Measurements from ENCODE around the gene G3BP1.
A peak's percentile ranks its signal among the peaks of the same experiment; 100 is the strongest.
"Not testable (repeated sequence)": the region's sequence is repeated elsewhere in the genome, so short reads cannot be mapped to it uniquely, and the experiment has no call there.

G3BP1 gene

DNA sequence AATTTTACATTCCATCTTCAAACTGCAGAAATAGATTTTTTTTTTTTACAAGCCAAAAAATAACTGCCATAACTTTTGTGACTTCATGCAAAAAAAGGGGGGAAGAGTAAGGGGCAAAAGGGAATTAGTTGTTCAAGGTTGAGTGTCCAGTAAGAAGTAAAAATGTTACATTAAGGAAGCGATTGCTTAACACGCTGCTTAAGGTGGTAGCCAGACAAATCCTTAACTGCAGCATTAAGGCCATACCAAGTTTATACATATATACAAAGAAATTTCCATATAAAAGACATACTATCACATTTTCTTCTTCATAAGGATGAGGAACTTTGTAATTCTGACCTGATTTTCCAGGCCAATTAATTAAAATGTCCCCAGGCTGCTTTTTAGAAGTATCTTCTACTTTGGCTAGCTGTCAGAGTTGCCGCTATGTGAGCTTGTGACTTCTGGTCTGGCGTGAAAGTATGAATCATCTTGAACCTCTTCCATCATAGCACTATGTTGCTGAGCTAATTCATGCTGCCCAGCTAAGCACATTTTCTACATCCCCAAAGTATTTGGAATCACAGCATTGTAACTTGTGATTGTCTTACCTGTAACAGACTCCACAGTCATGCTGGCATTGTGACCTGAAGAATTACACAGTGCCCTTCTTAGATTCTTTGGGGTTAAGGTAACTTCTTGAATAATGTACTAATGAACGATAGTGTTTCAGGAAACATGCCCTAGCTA, 40.0 kb downstream of the G3BP1 start:
- Histone ChIP-seq H3K4me1 (ENCODE audit: control insufficient read depth, insufficient read depth, low read length, poor library complexity, severe bottlenecking) (no peaks in the 10 kb centered on the region), H3K27ac (ENCODE audit: insufficient read depth, low read length, poor library complexity, severe bottlenecking) (no peak overlapping the region), H3K9me3 (ENCODE audit: control insufficient read depth, low read length) (no peaks in the 10 kb centered on the region), H3K4me3 (ENCODE audit: insufficient read depth, low read depth, low read length, poor library complexity, severe bottlenecking) (no peak overlapping the region), H3K36me3 (ENCODE audit: control insufficient read depth, insufficient read depth, low read length) (peaks cover 32% of the 10 kb centered on the region), H3K27me3 (replicated peaks; ENCODE audit: control insufficient read depth, insufficient read depth, low read length, poor library complexity, severe bottlenecking) (no peaks in the 10 kb centered on the region)
- no peak for DNase-seq

DNA sequence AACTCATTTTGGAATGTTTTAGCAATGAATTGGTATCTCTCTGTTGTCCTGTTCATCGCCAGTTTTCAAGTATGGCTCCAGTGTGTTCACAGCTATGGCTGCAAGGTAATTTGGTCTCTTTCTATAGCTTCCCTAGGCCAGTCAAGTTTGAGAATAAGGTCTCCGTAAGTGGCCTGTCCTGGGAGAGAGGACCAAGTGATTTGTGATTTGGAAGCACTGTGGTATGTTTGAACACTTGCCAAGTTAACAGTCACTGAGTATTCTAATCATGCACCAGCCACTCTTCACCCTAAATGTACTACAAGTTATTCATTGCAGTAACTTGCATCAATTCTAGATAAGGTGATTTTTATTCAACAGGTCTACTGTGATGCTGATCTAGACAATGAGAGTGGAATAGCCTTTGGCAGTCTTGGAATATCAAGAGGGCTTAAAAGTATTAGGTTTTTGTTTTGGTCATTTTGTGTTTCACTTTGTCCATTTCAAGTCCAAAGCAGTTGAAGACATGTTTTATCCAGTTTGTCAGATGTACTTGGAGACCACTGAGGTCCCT, 41.1 kb downstream of the G3BP1 start:
- H3K36me3 ChIP-seq (ENCODE audit: control insufficient read depth, insufficient read depth, low read length): peaks cover 32% of the 10 kb centered on the region
- H3K27ac ChIP-seq (ENCODE audit: insufficient read depth, low read length, poor library complexity, severe bottlenecking): no peak overlapping the region
- DNase-seq: no peak
- no peaks in the 10 kb centered on the region for H3K9me3 ChIP-seq (ENCODE audit: control insufficient read depth, low read length)
- H3K27me3 ChIP-seq (replicated peaks; ENCODE audit: control insufficient read depth, insufficient read depth, low read length, poor library complexity, severe bottlenecking): no peaks in the 10 kb centered on the region
- no peak overlapping the region for H3K4me3 ChIP-seq (ENCODE audit: insufficient read depth, low read depth, low read length, poor library complexity, severe bottlenecking)
- no peaks in the 10 kb centered on the region for H3K4me1 ChIP-seq (ENCODE audit: control insufficient read depth, insufficient read depth, low read length, poor library complexity, severe bottlenecking)

DNA sequence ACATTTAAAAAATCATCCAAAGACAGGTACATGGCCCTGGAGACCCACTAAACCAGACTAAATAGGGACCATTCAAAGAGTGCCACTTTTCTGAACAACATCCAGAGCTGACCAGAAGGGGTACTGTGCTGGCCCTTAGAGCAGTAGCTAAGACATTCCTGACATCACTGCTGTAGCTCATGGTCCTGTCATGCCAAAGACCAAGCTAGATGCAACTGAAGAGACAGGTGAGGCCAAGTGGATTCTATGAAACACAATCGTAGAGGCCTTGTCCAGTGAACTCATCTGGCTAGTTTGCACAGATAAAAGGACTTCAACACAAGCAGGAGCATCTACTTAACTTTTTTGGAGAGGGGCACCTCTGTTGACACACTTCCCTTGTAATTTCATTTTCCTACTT, 43.3 kb downstream of the G3BP1 start:
- Histone ChIP-seq H3K4me1 (ENCODE audit: control insufficient read depth, insufficient read depth, low read length, poor library complexity, severe bottlenecking) (no peaks in the 10 kb centered on the region), H3K36me3 (ENCODE audit: control insufficient read depth, insufficient read depth, low read length) (peaks cover 28% of the 10 kb centered on the region)

DNA sequence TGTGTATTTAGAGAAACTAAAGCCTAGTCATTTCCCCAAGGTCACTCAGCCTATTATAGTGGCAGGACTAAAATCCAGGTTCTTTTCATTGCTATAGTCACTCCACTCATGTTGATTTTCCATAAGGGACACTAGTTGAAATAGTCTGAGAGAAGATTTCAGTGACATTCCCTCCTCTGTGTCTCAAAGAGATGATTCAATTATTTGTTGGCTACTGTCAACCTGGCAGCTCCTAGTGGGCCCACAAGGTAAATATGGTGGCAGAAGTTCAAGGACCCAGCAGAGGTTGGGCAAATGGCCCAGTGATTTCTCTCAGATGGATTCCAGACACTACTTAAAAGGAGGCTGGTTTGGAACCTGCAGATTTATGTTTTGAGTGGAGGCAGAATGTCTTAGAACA, 48.1 kb downstream of the G3BP1 start:
- DNase-seq: no peak
- Histone ChIP-seq H3K9me3 (ENCODE audit: control insufficient read depth, low read length) (no peaks in the 10 kb centered on the region), H3K4me3 (ENCODE audit: insufficient read depth, low read depth, low read length, poor library complexity, severe bottlenecking) (no peak overlapping the region), H3K4me1 (ENCODE audit: control insufficient read depth, insufficient read depth, low read length, poor library complexity, severe bottlenecking) (no peaks in the 10 kb centered on the region), H3K36me3 (ENCODE audit: control insufficient read depth, insufficient read depth, low read length) (no peaks in the 10 kb centered on the region), H3K27me3 (replicated peaks; ENCODE audit: control insufficient read depth, insufficient read depth, low read length, poor library complexity, severe bottlenecking) (no peaks in the 10 kb centered on the region), H3K27ac (ENCODE audit: insufficient read depth, low read length, poor library complexity, severe bottlenecking) (no peak overlapping the region)

More for the DNA sequence above, 43.3 kb downstream of the G3BP1 start:
- no peaks in the 10 kb centered on the region for H3K9me3 ChIP-seq (ENCODE audit: control insufficient read depth, low read length)
- H3K4me3 ChIP-seq (ENCODE audit: insufficient read depth, low read depth, low read length, poor library complexity, severe bottlenecking): no peak overlapping the region
- DNase-seq: no peak
- H3K27me3 ChIP-seq (replicated peaks; ENCODE audit: control insufficient read depth, insufficient read depth, low read length, poor library complexity, severe bottlenecking): no peaks in the 10 kb centered on the region
- no peak overlapping the region for H3K27ac ChIP-seq (ENCODE audit: insufficient read depth, low read length, poor library complexity, severe bottlenecking)

DNA sequence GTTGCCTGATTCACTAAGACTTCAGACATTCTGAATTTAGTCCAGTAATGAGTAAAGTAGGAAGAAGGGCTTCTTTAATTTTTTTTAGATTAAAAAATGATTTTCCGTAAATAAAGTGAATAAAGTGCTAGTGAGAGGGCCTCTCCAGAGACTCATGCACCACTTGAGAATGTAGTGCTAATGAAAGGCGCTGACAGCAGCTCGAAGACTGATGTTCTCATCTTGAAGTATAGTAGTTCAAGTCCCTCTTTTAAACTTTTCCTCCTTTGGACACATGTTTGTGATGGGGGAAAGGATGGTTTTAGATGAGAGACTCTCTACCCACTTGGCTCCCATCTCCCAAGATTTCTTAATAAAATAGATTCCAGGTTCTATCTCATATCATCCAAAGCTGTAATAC, 48.5 kb downstream of the G3BP1 start:
- Histone ChIP-seq H3K27me3 (replicated peaks; ENCODE audit: control insufficient read depth, insufficient read depth, low read length, poor library complexity, severe bottlenecking) (no peaks in the 10 kb centered on the region), H3K9me3 (ENCODE audit: control insufficient read depth, low read length) (no peaks in the 10 kb centered on the region), H3K36me3 (ENCODE audit: control insufficient read depth, insufficient read depth, low read length) (no peaks in the 10 kb centered on the region), H3K4me3 (ENCODE audit: insufficient read depth, low read depth, low read length, poor library complexity, severe bottlenecking) (no peak overlapping the region), H3K4me1 (ENCODE audit: control insufficient read depth, insufficient read depth, low read length, poor library complexity, severe bottlenecking) (no peaks in the 10 kb centered on the region), H3K27ac (ENCODE audit: insufficient read depth, low read length, poor library complexity, severe bottlenecking) (no peak overlapping the region)
- DNase-seq: no peak

DNA sequence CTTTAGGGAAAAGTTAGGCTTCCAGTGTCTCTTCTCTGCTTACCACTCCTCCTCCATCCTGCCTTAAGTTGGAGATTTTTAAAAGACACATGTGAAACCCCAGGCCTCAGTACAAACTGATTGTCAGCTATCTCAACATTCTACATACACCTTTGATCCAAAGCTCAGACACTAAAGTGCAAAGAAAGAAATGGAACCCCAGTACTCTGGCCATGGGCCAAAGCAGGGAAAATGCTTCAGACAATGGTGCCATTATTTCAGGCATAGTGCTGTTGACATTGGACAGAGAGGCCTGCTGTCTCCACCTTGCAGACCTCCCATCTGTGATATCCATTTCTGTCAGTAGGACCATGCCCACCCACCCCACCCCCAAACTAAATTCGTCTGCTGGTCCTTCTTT, 49.1 kb downstream of the G3BP1 start:
- H3K4me1 ChIP-seq (ENCODE audit: control insufficient read depth, insufficient read depth, low read length, poor library complexity, severe bottlenecking): no peaks in the 10 kb centered on the region
- H3K9me3 ChIP-seq (ENCODE audit: control insufficient read depth, low read length): no peaks in the 10 kb centered on the region
- no peaks in the 10 kb centered on the region for H3K36me3 ChIP-seq (ENCODE audit: control insufficient read depth, insufficient read depth, low read length)

DNA sequence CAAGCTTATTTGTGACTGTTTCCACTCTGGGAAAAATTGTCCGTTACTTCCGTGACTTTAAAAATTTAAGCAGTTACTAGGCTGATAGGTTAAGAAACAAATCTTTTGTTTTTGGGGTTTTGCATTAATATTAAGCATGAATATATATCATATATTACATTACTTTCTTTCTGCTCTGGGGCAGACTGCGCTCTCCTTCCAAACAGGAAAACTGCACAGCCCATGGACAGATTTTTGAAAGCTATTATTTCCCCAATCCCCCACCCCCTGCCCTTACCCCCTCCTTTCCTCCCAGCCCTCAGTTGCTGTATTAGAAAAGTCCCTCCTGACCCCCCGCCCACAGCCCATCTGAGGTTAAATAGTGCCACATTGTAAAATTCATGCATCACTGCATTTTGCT, 50.4 kb downstream of the G3BP1 start:
- Histone ChIP-seq H3K27me3 (replicated peaks; ENCODE audit: control insufficient read depth, insufficient read depth, low read length, poor library complexity, severe bottlenecking) (no peaks in the 10 kb centered on the region), H3K9me3 (ENCODE audit: control insufficient read depth, low read length) (no peaks in the 10 kb centered on the region), H3K4me3 (ENCODE audit: insufficient read depth, low read depth, low read length, poor library complexity, severe bottlenecking) (no peak overlapping the region), H3K36me3 (ENCODE audit: control insufficient read depth, insufficient read depth, low read length) (no peaks in the 10 kb centered on the region), H3K27ac (ENCODE audit: insufficient read depth, low read length, poor library complexity, severe bottlenecking) (no peak overlapping the region), H3K4me1 (ENCODE audit: control insufficient read depth, insufficient read depth, low read length, poor library complexity, severe bottlenecking) (no peaks in the 10 kb centered on the region)
- DNase-seq: no peak

More for the DNA sequence above, 49.1 kb downstream of the G3BP1 start:
- Histone ChIP-seq H3K4me3 (ENCODE audit: insufficient read depth, low read depth, low read length, poor library complexity, severe bottlenecking) (no peak overlapping the region), H3K27me3 (replicated peaks; ENCODE audit: control insufficient read depth, insufficient read depth, low read length, poor library complexity, severe bottlenecking) (no peaks in the 10 kb centered on the region), H3K27ac (ENCODE audit: insufficient read depth, low read length, poor library complexity, severe bottlenecking) (no peak overlapping the region)
- no peak for DNase-seq

DNA sequence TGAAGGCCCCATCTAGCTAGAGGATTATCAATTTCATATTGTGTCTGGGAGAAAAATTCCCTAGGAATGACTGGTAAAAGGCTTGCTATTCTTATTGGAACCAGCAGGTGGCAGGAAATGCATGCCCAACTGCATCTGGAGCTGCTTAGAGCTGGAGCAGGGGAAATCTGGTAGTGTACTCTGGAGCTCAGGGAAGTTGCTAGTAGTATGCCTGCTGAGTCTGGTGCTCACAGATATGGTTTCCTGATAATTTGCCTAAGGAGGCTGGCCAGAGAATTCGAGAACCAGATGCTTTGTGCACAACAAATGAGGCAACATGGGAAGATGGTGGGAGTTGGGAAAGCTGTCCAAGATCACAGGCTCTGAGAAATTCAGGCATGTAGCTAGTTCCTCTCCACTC, 53.7 kb downstream of the G3BP1 start:
- Histone ChIP-seq H3K4me1 (ENCODE audit: control insufficient read depth, insufficient read depth, low read length, poor library complexity, severe bottlenecking) (no peaks in the 10 kb centered on the region), H3K27me3 (replicated peaks; ENCODE audit: control insufficient read depth, insufficient read depth, low read length, poor library complexity, severe bottlenecking) (no peaks in the 10 kb centered on the region), H3K27ac (ENCODE audit: insufficient read depth, low read length, poor library complexity, severe bottlenecking) (no peak overlapping the region), H3K4me3 (ENCODE audit: insufficient read depth, low read depth, low read length, poor library complexity, severe bottlenecking) (no peak overlapping the region), H3K36me3 (ENCODE audit: control insufficient read depth, insufficient read depth, low read length) (no peaks in the 10 kb centered on the region), H3K9me3 (ENCODE audit: control insufficient read depth, low read length) (no peaks in the 10 kb centered on the region)
- DNase-seq: peak; percentile 6 to 31 (median 7)

DNA sequence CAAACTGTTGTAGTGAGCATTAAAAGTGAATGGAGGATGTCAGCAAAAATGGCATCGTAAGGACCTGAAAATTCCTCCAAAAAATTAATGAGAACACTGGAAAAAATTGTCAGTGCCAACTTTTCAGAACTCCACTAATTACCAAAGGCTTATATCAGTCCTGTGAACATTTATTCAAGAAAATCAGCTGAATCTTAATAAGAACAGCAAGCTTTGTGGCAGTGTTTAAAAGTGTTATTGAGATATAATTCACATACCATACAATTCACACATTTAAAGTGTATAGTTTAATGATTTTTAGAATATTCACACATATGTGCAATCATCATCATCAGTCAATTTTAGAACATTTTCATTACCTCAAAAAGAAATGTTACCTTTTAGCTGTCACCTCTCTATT, 57.6 kb downstream of the G3BP1 start:
- Histone ChIP-seq H3K27ac (ENCODE audit: insufficient read depth, low read length, poor library complexity, severe bottlenecking) (no peak overlapping the region), H3K4me3 (ENCODE audit: insufficient read depth, low read depth, low read length, poor library complexity, severe bottlenecking) (no peak overlapping the region), H3K36me3 (ENCODE audit: control insufficient read depth, insufficient read depth, low read length) (no peaks in the 10 kb centered on the region), H3K27me3 (replicated peaks; ENCODE audit: control insufficient read depth, insufficient read depth, low read length, poor library complexity, severe bottlenecking) (no peaks in the 10 kb centered on the region), H3K4me1 (ENCODE audit: control insufficient read depth, insufficient read depth, low read length, poor library complexity, severe bottlenecking) (peaks cover 13% of the 10 kb centered on the region), H3K9me3 (ENCODE audit: control insufficient read depth, low read length) (no peaks in the 10 kb centered on the region)
- DNase-seq: no peak

DNA sequence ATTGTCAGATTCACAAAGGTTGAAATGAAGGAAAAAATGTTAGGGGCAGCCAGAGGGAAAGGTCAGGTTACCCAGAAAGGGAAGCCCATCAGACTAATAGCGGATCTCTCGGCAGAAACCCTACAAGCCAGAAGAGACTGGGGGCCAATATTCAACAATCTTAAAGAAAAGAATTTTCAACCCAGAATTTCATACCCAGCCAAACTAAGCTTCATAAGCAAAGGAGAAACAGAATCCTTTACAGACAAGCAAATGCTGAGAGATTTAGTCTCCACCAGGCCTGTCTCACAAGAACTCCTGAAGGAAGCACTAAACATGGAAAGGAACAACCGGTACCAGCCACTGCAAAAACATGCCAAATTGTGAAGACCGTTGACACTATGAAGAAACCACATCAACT, 61.1 kb downstream of the G3BP1 start:
- H3K36me3 ChIP-seq (ENCODE audit: control insufficient read depth, insufficient read depth, low read length); DNase-seq; H3K27me3 ChIP-seq (replicated peaks; ENCODE audit: control insufficient read depth, insufficient read depth, low read length, poor library complexity, severe bottlenecking); H3K27ac ChIP-seq (ENCODE audit: insufficient read depth, low read length, poor library complexity, severe bottlenecking); H3K4me3 ChIP-seq (ENCODE audit: insufficient read depth, low read depth, low read length, poor library complexity, severe bottlenecking); H3K9me3 ChIP-seq (ENCODE audit: control insufficient read depth, low read length): not testable (repeated sequence)
- peaks cover 13% of the 10 kb centered on the region for H3K4me1 ChIP-seq (ENCODE audit: control insufficient read depth, insufficient read depth, low read length, poor library complexity, severe bottlenecking)
